ENCODE measurements around the gene ATP2B3. TPM values are rescaled to one million over a fixed set of nuclear protein-coding genes. Genes with fewer than 3 reads are reported as not detected.

Gene ATP2B3
- polyA plus RNA-seq, 1 donor (not counting 4 experiments of a cell fraction or from before 2014, with no cell fraction given) = not detected

GRCh38 chrX:153505361-153505760 is 12.1 kb upstream of the ATP2B3 start:
- Histone ChIP-seq H3K27ac (ENCODE audit: control insufficient read depth, insufficient read depth, low read length) (no peak overlapping the region), H3K79me2 (ENCODE audit: control insufficient read depth, insufficient read depth, low read length) (no peaks in the 10 kb centered on the region), H4K20me1 (ENCODE audit: control insufficient read depth, extremely low read depth, insufficient read depth, low read length) (no peaks in the 10 kb centered on the region), H3K9me1 (ENCODE audit: control insufficient read depth, extremely low read depth, insufficient read depth, low read length) (no peaks in the 10 kb centered on the region), H3K9ac (ENCODE audit: control insufficient read depth, extremely low read depth, insufficient read depth, low read length) (no peak overlapping the region), H3K4me2 (ENCODE audit: control insufficient read depth, extremely low read depth, insufficient read depth, low read depth, low read length) (no peak overlapping the region), H3K27me3 (ENCODE audit: control insufficient read depth, extremely low read depth, insufficient read depth, low read length) (peaks cover 12% of the 10 kb centered on the region), H3K36me3 (ENCODE audit: control insufficient read depth in 2 of 2, extremely low read depth in 1 of 2, insufficient read depth in 2 of 2, low read length in 2 of 2) (no peaks in the 10 kb centered on the region), H3K4me1 (ENCODE audit: control insufficient read depth, extremely low read depth, insufficient read depth, low read length) (no peaks in the 10 kb centered on the region), H3K9me3 (ENCODE audit: control insufficient read depth, low read depth, low read length) (peaks cover 4% of the 10 kb centered on the region), H3K4me3 (ENCODE audit: control insufficient read depth in 2 of 3, extremely low read depth in 1 of 3, insufficient read depth in 2 of 3, low read depth in 1 of 3, low read length in 3 of 3) (no peak overlapping the region), H2AFZ (ENCODE audit: control insufficient read depth, low read length) (no peak overlapping the region)
- dilution Hi-C loops (cut with MboI; ENCODE audit: extremely low pct_ligation_motif_present, low sequenced_read_pairs) = no loop called here
- DNase-seq (ENCODE audit: low read depth, low spot score) = no peak
- FAIRE-seq = no peak
- TF ChIP-seq CTCF (optimal IDR thresholded peaks at IDR 0.05 in 1 of 3, IDR thresholded peaks at IDR 0.05 in 1 of 3, conservative IDR thresholded peaks at IDR 0.05 in 1 of 3; ENCODE audit: extremely low read depth in 1 of 3, insufficient read depth in 2 of 3, low read length in 3 of 3) = no peak
- no peak for TF ChIP-seq EZH2 (IDR thresholded peaks at IDR 0.05; ENCODE audit: low read length)

GRCh38 chrX:153507484-153508178 is 9.8 kb upstream of the ATP2B3 start:
- Histone ChIP-seq H3K4me3 (ENCODE audit: control insufficient read depth in 2 of 3, extremely low read depth in 1 of 3, insufficient read depth in 2 of 3, low read depth in 1 of 3, low read length in 3 of 3) (no peak overlapping the region), H2AFZ (ENCODE audit: control insufficient read depth, low read length) (no peak overlapping the region), H3K9me1 (ENCODE audit: control insufficient read depth, extremely low read depth, insufficient read depth, low read length) (no peaks in the 10 kb centered on the region), H3K9me3 (ENCODE audit: control insufficient read depth, low read depth, low read length) (peaks cover 8% of the 10 kb centered on the region), H3K36me3 (ENCODE audit: control insufficient read depth in 2 of 2, extremely low read depth in 1 of 2, insufficient read depth in 2 of 2, low read length in 2 of 2) (no peaks in the 10 kb centered on the region), H3K27me3 (ENCODE audit: control insufficient read depth, extremely low read depth, insufficient read depth, low read length) (peaks cover 14% of the 10 kb centered on the region), H3K79me2 (ENCODE audit: control insufficient read depth, insufficient read depth, low read length) (no peaks in the 10 kb centered on the region), H3K4me1 (ENCODE audit: control insufficient read depth, extremely low read depth, insufficient read depth, low read length) (no peaks in the 10 kb centered on the region), H3K27ac (ENCODE audit: control insufficient read depth, insufficient read depth, low read length) (no peak overlapping the region), H3K9ac (ENCODE audit: control insufficient read depth, extremely low read depth, insufficient read depth, low read length) (no peak overlapping the region), H4K20me1 (ENCODE audit: control insufficient read depth, extremely low read depth, insufficient read depth, low read length) (no peaks in the 10 kb centered on the region), H3K4me2 (ENCODE audit: control insufficient read depth, extremely low read depth, insufficient read depth, low read depth, low read length) (no peak overlapping the region)
- dilution Hi-C loops (cut with MboI; ENCODE audit: extremely low pct_ligation_motif_present, low sequenced_read_pairs) = no loop called here
- FAIRE-seq (no peak), DNase-seq (ENCODE audit: low read depth, low spot score) (no peak)
- TF ChIP-seq EZH2 (IDR thresholded peaks at IDR 0.05; ENCODE audit: low read length) (no peak), CTCF (optimal IDR thresholded peaks at IDR 0.05 in 1 of 3, IDR thresholded peaks at IDR 0.05 in 1 of 3, conservative IDR thresholded peaks at IDR 0.05 in 1 of 3; ENCODE audit: extremely low read depth in 1 of 3, insufficient read depth in 2 of 3, low read length in 3 of 3) (peak in 2 of 3 experiments; percentile 48 to 89)

Measured in keratinocyte (primary cell).